Activated naive CD4-positive, alpha-beta T cell treated with anti-CD3 and anti-CD28 coated beads, Interleukin-2, amount 10 ng/mL, durations not matched to agents 7 days and 5 days (primary cell): Measurements from ENCODE around the gene KCNMB1.
A peak's percentile ranks its signal among the peaks of the same experiment; 100 is the strongest.

Experiments
- CTCF ChIA-PET: fragments of 350-600 bp; sonication (Branson Sonifier 250); formaldehyde crosslinking; loops from one replicate; lab custom pipeline; 2021; ENCODE audit warnings: antibody characterized with exemption; lab: Charles Lee
- DNase-seq: peaks from one replicate; pipeline ENCODE4 v3.0.0-alpha.2; 2020
- H3K27ac Mint-ChIP-seq: one replicate; pipeline ENCODE4 v1.8.0; 2021; ENCODE audit warnings: mild to moderate bottlenecking, moderate library complexity, mixed read lengths
- H3K27me3 Mint-ChIP-seq: one replicate; pipeline ENCODE4 v1.8.0; 2021; ENCODE audit warnings: mild to moderate bottlenecking, mixed read lengths
- H3K36me3 Mint-ChIP-seq: one replicate; pipeline ENCODE4 v1.8.0; 2021; ENCODE audit warnings: mixed read lengths
- H3K4me1 Mint-ChIP-seq: one replicate; pipeline ENCODE4 v1.8.0; 2021; ENCODE audit warnings: mixed read lengths
- H3K4me3 Mint-ChIP-seq: one replicate; pipeline ENCODE4 v1.8.0; 2021; ENCODE audit warnings: mild to moderate bottlenecking, moderate library complexity, mixed read lengths
- H3K9me3 Mint-ChIP-seq: one replicate; pipeline ENCODE4 v1.8.0; 2021; ENCODE audit warnings: mixed read lengths

Gene KCNMB1

GRCh38 chr5:170426149-170426767 is 37.1 kb upstream of the KCNMB1 start:
- no peaks in the 10 kb centered on the region for H3K4me1 Mint-ChIP-seq
- CTCF ChIA-PET, result interaction anchor here (0.6 to 3.6 kb wide), 15 partner anchors 8 to 1598 kb away, joined by 3 to 17 read pairs (median 3); no protein-coding TSS in a partner anchor
- no peak overlapping the region for H3K27ac Mint-ChIP-seq
- H3K27me3 Mint-ChIP-seq, result peaks cover 58% of the 10 kb centered on the region
- H3K36me3 Mint-ChIP-seq, result no peaks in the 10 kb centered on the region
- H3K4me3 Mint-ChIP-seq, result no peak overlapping the region
- DNase-seq, result no peak
- no peaks in the 10 kb centered on the region for H3K9me3 Mint-ChIP-seq

- Mint-ChIP-seq H3K4me3 (no peak overlapping the region), H3K27me3 (peaks cover 57% of the 10 kb centered on the region), H3K4me1 (no peaks in the 10 kb centered on the region), H3K36me3 (no peaks in the 10 kb centered on the region), H3K9me3 (no peaks in the 10 kb centered on the region), H3K27ac (no peak overlapping the region)
- no peak for DNase-seq
- CTCF ChIA-PET, result interaction anchor here (0.7 to 3.6 kb wide), 13 partner anchors 9 to 1597 kb away, joined by 3 to 17 read pairs (median 4); no protein-coding TSS in a partner anchor
Observed at GRCh38 chr5:170425731-170426130, 36.6 kb upstream of the KCNMB1 start.

GRCh38 chr5:170424629-170425028 is 35.5 kb upstream of the KCNMB1 start:
- Mint-ChIP-seq H3K27ac (no peak overlapping the region), H3K36me3 (no peaks in the 10 kb centered on the region), H3K9me3 (no peaks in the 10 kb centered on the region), H3K27me3 (peaks cover 54% of the 10 kb centered on the region), H3K4me1 (no peaks in the 10 kb centered on the region), H3K4me3 (no peak overlapping the region)
- CTCF ChIA-PET, result interaction anchor here (1.2 to 3.6 kb wide), 5 partner anchors 10 to 324 kb away, joined by 3 to 12 read pairs (median 6); no protein-coding TSS in a partner anchor
- no peak for DNase-seq

GRCh38 chr5:170423692-170424091 is 34.5 kb upstream of the KCNMB1 start:
- Mint-ChIP-seq H3K9me3 (no peaks in the 10 kb centered on the region), H3K27me3 (peaks cover 52% of the 10 kb centered on the region), H3K4me1 (no peaks in the 10 kb centered on the region), H3K36me3 (no peaks in the 10 kb centered on the region), H3K27ac (no peak overlapping the region), H3K4me3 (no peak overlapping the region)
- CTCF ChIA-PET, result interaction anchor here (0.6 to 3.6 kb wide), 6 partner anchors 8 to 323 kb away, joined by 3 to 12 read pairs (median 3); no protein-coding TSS in a partner anchor
- DNase-seq, result no peak

- peaks cover 7% of the 10 kb centered on the region for H3K4me1 Mint-ChIP-seq
- H3K27me3 Mint-ChIP-seq, result peaks cover 41% of the 10 kb centered on the region
- H3K36me3 Mint-ChIP-seq, result no peaks in the 10 kb centered on the region
- no peak overlapping the region for H3K4me3 Mint-ChIP-seq
- H3K27ac Mint-ChIP-seq, result no peak overlapping the region
- no peak for DNase-seq
- no peaks in the 10 kb centered on the region for H3K9me3 Mint-ChIP-seq
- CTCF ChIA-PET, result interaction anchor here (0.8 to 6.9 kb wide), 18 partner anchors 9 to 217 kb away, joined by 3 to 92 read pairs (median 4); no protein-coding TSS in a partner anchor
Observed at GRCh38 chr5:170421826-170422225, 32.7 kb upstream of the KCNMB1 start.

GRCh38 chr5:170420806-170421412 is 31.7 kb upstream of the KCNMB1 start:
- peak; percentile 65 for DNase-seq
- no peaks in the 10 kb centered on the region for H3K36me3 Mint-ChIP-seq
- no peak overlapping the region for H3K27ac Mint-ChIP-seq
- CTCF ChIA-PET, result interaction anchor here (0.8 to 6.9 kb wide), 23 partner anchors 10 to 320 kb away, joined by 3 to 92 read pairs (median 3); no protein-coding TSS in a partner anchor
- H3K9me3 Mint-ChIP-seq, result no peaks in the 10 kb centered on the region
- H3K4me1 Mint-ChIP-seq, result peaks cover 15% of the 10 kb centered on the region
- peaks cover 35% of the 10 kb centered on the region for H3K27me3 Mint-ChIP-seq
- no peak overlapping the region for H3K4me3 Mint-ChIP-seq

- peaks cover 33% of the 10 kb centered on the region for H3K27me3 Mint-ChIP-seq
- H3K27ac Mint-ChIP-seq, result no peak overlapping the region
- CTCF ChIA-PET, result interaction anchor here (0.7 to 6.9 kb wide), 16 partner anchors 10 to 498 kb away, joined by 3 to 92 read pairs (median 4); no protein-coding TSS in a partner anchor
- no peaks in the 10 kb centered on the region for H3K9me3 Mint-ChIP-seq
- H3K4me1 Mint-ChIP-seq, result peaks cover 15% of the 10 kb centered on the region
- H3K4me3 Mint-ChIP-seq, result no peak overlapping the region
- no peak for DNase-seq
- H3K36me3 Mint-ChIP-seq, result no peaks in the 10 kb centered on the region
Observed at GRCh38 chr5:170419643-170420042, 30.5 kb upstream of the KCNMB1 start.

GRCh38 chr5:170418736-170419135 is 29.6 kb upstream of the KCNMB1 start:
- H3K4me3 Mint-ChIP-seq, result no peak overlapping the region
- H3K36me3 Mint-ChIP-seq, result no peaks in the 10 kb centered on the region
- CTCF ChIA-PET, result interaction anchor here (0.9 to 6.9 kb wide), 14 partner anchors 8 to 337 kb away, joined by 3 to 92 read pairs (median 3); no protein-coding TSS in a partner anchor

GRCh38 chr5:170416526-170416925 is 27.4 kb upstream of the KCNMB1 start:
- Mint-ChIP-seq H3K27me3 (peaks cover 14% of the 10 kb centered on the region), H3K27ac (no peak overlapping the region), H3K4me1 (peaks cover 15% of the 10 kb centered on the region), H3K36me3 (no peaks in the 10 kb centered on the region), H3K9me3 (no peaks in the 10 kb centered on the region), H3K4me3 (no peak overlapping the region)
- no peak for DNase-seq
- CTCF ChIA-PET, result interaction anchor here (1.2 to 6.9 kb wide), 2 partner anchors 191 to 217 kb away, joined by 3 to 92 read pairs; no protein-coding TSS in a partner anchor

More at GRCh38 chr5:170418736-170419135, 29.6 kb upstream of the KCNMB1 start:
- no peaks in the 10 kb centered on the region for H3K9me3 Mint-ChIP-seq
- H3K27ac Mint-ChIP-seq, result no peak overlapping the region
- H3K4me1 Mint-ChIP-seq, result peaks cover 15% of the 10 kb centered on the region
- no peak for DNase-seq
- H3K27me3 Mint-ChIP-seq, result peaks cover 26% of the 10 kb centered on the region

GRCh38 chr5:170414786-170415185 is 25.6 kb upstream of the KCNMB1 start:
- CTCF ChIA-PET, result interaction anchor here (0.5 to 1.6 kb wide), 2 partner anchors 20 to 255 kb away, joined by 3 read pairs; no protein-coding TSS in a partner anchor
- Mint-ChIP-seq H3K36me3 (no peaks in the 10 kb centered on the region), H3K4me3 (no peak overlapping the region)

GRCh38 chr5:170413897-170414296 is 24.7 kb upstream of the KCNMB1 start:
- CTCF ChIA-PET, result interaction anchor here (1.1 to 1.6 kb wide), 2 partner anchors 12 to 21 kb away, joined by 3 read pairs; no protein-coding TSS in a partner anchor
- Mint-ChIP-seq H3K4me1 (peaks cover 15% of the 10 kb centered on the region), H3K4me3 (no peak overlapping the region), H3K27ac (no peak overlapping the region), H3K27me3 (peaks cover 12% of the 10 kb centered on the region), H3K36me3 (no peaks in the 10 kb centered on the region), H3K9me3 (no peaks in the 10 kb centered on the region)
- no peak for DNase-seq

More at GRCh38 chr5:170414786-170415185, 25.6 kb upstream of the KCNMB1 start:
- Mint-ChIP-seq H3K27ac (no peak overlapping the region), H3K27me3 (peaks cover 9% of the 10 kb centered on the region), H3K9me3 (no peaks in the 10 kb centered on the region), H3K4me1 (peaks cover 15% of the 10 kb centered on the region)
- DNase-seq, result no peak

GRCh38 chr5:170411100-170411499 is 21.9 kb upstream of the KCNMB1 start:
- no peak for DNase-seq
- peaks cover under 1% of the 10 kb centered on the region for H3K4me1 Mint-ChIP-seq
- CTCF ChIA-PET, result no interaction called here
- H3K36me3 Mint-ChIP-seq, result no peaks in the 10 kb centered on the region
- peaks cover 19% of the 10 kb centered on the region for H3K27me3 Mint-ChIP-seq
- H3K9me3 Mint-ChIP-seq, result no peaks in the 10 kb centered on the region
- H3K27ac Mint-ChIP-seq, result no peak overlapping the region
- H3K4me3 Mint-ChIP-seq, result no peak overlapping the region

- CTCF ChIA-PET, result interaction anchor here (1.1 kb wide), 1 partner anchor 226 kb away, joined by 3 read pairs; no protein-coding TSS in a partner anchor
- Mint-ChIP-seq H3K9me3 (no peaks in the 10 kb centered on the region), H3K4me1 (no peaks in the 10 kb centered on the region), H3K4me3 (no peak overlapping the region), H3K27ac (no peak overlapping the region), H3K27me3 (peaks cover 25% of the 10 kb centered on the region), H3K36me3 (no peaks in the 10 kb centered on the region)
- DNase-seq, result no peak
Observed at GRCh38 chr5:170410401-170410800, 21.2 kb upstream of the KCNMB1 start.
